Colonic mucosa (tissue), 4 donors: ENCODE data around the gene PRSS53. TPM values are rescaled to one million over a fixed set of nuclear protein-coding genes. Genes with fewer than 3 reads are reported as not detected.

Source experiments
- DNase-seq: peaks from one replicate; pipeline ENCODE4 v3.0.0-alpha.2; 2020
- H3K27ac ChIP-seq: fragments of 200-600 bp; one replicate; pipeline ENCODE4 v1.8.0; 2021
- H3K27me3 ChIP-seq: fragments of 200-600 bp; one replicate; pipeline ENCODE4 v1.8.0; 2021
- H3K36me3 ChIP-seq: fragments of 200-600 bp; one replicate; pipeline ENCODE4 v1.8.0; 2021
- H3K4me1 ChIP-seq: fragments of 200-600 bp; one replicate; pipeline ENCODE4 v1.8.0; 2021; ENCODE audit warnings: mild to moderate bottlenecking
- H3K4me3 ChIP-seq: fragments of 200-600 bp; one replicate; pipeline ENCODE4 v1.8.0; 2021
- H3K9ac ChIP-seq, 2 donors: one replicate each; pipeline ENCODE4 v1.7.0; 2013; ENCODE audit warnings: control low read depth in 2 of 2, low read depth in 2 of 2, low read length in 2 of 2
- H3K9me3 ChIP-seq: fragments of 200-600 bp; one replicate; pipeline ENCODE4 v1.8.0; 2021
- CTCF ChIP-seq: fragments of 200-600 bp; IDR thresholded peaks from one replicate; pipeline ENCODE4 v1.8.0; 2022; ENCODE audit warnings: antibody characterized with exemption, mild to moderate bottlenecking
- intact Hi-C: fragments of 100-400 bp; cut with DNase I; formaldehyde crosslinking; loops from one replicate; pipeline ENCODE4 v1.14.1; 2022
- total RNA-seq, 2 donors: library from RNA; stranded (reverse); fragmentation: NEBNext Ultra II Directional in 1 of 2; extraction: Animal tissue kit (Norgen Biotek cat#: 25700) in 1 of 2; gene quantifications; one replicate each; pipeline ENCODE4 v1.2.1, GENCODE V29; 2021
- donor health status: healthy.
- donor health status: DM: no; HTN: no; CAD: no.
- donor health status: DM: no; HTN: no; CAD: no.

The PRSS53 gene
- total RNA-seq, 2 donors from 2014 or later, result 0.77 to 2.6 TPM

GRCh38 chr16:31061126-31061812, 27.5 kb downstream of the PRSS53 start:
- H3K27ac ChIP-seq, result no peak overlapping the region
- H3K9me3 ChIP-seq, result no peaks in the 10 kb centered on the region
- H3K27me3 ChIP-seq, result no peaks in the 10 kb centered on the region
- TF ChIP-seq CTCF, result no peak
- H3K4me3 ChIP-seq, result no peak overlapping the region
- no peaks in the 10 kb centered on the region for H3K4me1 ChIP-seq
- DNase-seq, result no peak
- peaks cover 4% of the 10 kb centered on the region for H3K36me3 ChIP-seq
- H3K9ac ChIP-seq, result no peak overlapping the region
- intact Hi-C loops, result no loop called here

- no peak for TF ChIP-seq CTCF
These were observed 33.1 kb downstream of the PRSS53 start for GRCh38 chr16:31055613-31056012.

GRCh38 chr16:31052114-31052513, 36.6 kb downstream of the PRSS53 start:
- H3K36me3 ChIP-seq, result no peaks in the 10 kb centered on the region
- DNase-seq, result no peak
- H3K27me3 ChIP-seq, result no peaks in the 10 kb centered on the region
- H3K9ac ChIP-seq, result no peak overlapping the region
- no peaks in the 10 kb centered on the region for H3K9me3 ChIP-seq
- H3K4me1 ChIP-seq, result no peaks in the 10 kb centered on the region
- H3K4me3 ChIP-seq, result no peak overlapping the region
- intact Hi-C loops, result no loop called here
- H3K27ac ChIP-seq, result no peak overlapping the region
- TF ChIP-seq CTCF, result no peak

More at GRCh38 chr16:31055613-31056012, 33.1 kb downstream of the PRSS53 start:
- H3K27me3 ChIP-seq, result no peaks in the 10 kb centered on the region
- no peak overlapping the region for H3K27ac ChIP-seq
- H3K4me3 ChIP-seq, result no peak overlapping the region
- no peaks in the 10 kb centered on the region for H3K9me3 ChIP-seq
- H3K9ac ChIP-seq, result no peak overlapping the region
- peaks cover 2% of the 10 kb centered on the region for H3K36me3 ChIP-seq
- intact Hi-C loops, result no loop called here
- DNase-seq, result no peak
- no peaks in the 10 kb centered on the region for H3K4me1 ChIP-seq

- Histone ChIP-seq H3K27me3 (no peaks in the 10 kb centered on the region), H3K9me3 (no peaks in the 10 kb centered on the region), H3K9ac (no peak overlapping the region), H3K36me3 (no peaks in the 10 kb centered on the region), H3K4me1 (no peaks in the 10 kb centered on the region), H3K4me3 (no peak overlapping the region), H3K27ac (no peak overlapping the region)
- no peak for DNase-seq
- intact Hi-C loops, result no loop called here
- TF ChIP-seq CTCF, result no peak
These were observed 38.3 kb downstream of the PRSS53 start for GRCh38 chr16:31050280-31051030.

GRCh38 chr16:31043898-31044481, 44.8 kb downstream of the PRSS53 start:
- no peaks in the 10 kb centered on the region for H3K36me3 ChIP-seq
- H3K27ac ChIP-seq, result no peak overlapping the region
- H3K4me3 ChIP-seq, result no peak overlapping the region
- H3K27me3 ChIP-seq, result no peaks in the 10 kb centered on the region
- H3K9ac ChIP-seq, result no peak overlapping the region
- intact Hi-C loops, result no loop called here
- H3K9me3 ChIP-seq, result no peaks in the 10 kb centered on the region
- H3K4me1 ChIP-seq, result no peaks in the 10 kb centered on the region
- DNase-seq, result no peak
- no peak for TF ChIP-seq CTCF
